GM06990 (cell line): Measurements from ENCODE around the gene EIF4ENIF1.

ENCODE experiments used
- DNase-seq: peaks from one replicate; pipeline ENCODE4 v3.0.0-alpha.2; 2011; ENCODE audit not compliant: insufficient read length; ENCODE audit errors: extremely low read depth
- H3K27me3 ChIP-seq: replicated peaks from 2 replicates; pipeline ENCODE4 v1.6.0; 2011; ENCODE audit warnings: low read length; ENCODE audit not compliant: control insufficient read depth, insufficient read depth
- H3K36me3 ChIP-seq: 2 replicates; pipeline ENCODE4 v1.5.1; 2011; ENCODE audit warnings: low read length; ENCODE audit not compliant: control insufficient read depth, insufficient read depth
- H3K4me3 ChIP-seq: replicated peaks from 2 replicates; pipeline ENCODE4 v1.5.1; 2011; ENCODE audit warnings: low read depth, mild to moderate bottlenecking, control low read depth, low read length
- TF ChIP-seq, protein P1 (sequence below): IDR thresholded peaks from 2 replicates; pipeline ENCODE4 v1.5.1; 2011; ENCODE audit warnings: low read length, control low read depth, mild to moderate bottlenecking, inconsistent platforms; ENCODE audit not compliant: insufficient read depth, poor library complexity, severe bottlenecking

The EIF4ENIF1 gene

DNA sequence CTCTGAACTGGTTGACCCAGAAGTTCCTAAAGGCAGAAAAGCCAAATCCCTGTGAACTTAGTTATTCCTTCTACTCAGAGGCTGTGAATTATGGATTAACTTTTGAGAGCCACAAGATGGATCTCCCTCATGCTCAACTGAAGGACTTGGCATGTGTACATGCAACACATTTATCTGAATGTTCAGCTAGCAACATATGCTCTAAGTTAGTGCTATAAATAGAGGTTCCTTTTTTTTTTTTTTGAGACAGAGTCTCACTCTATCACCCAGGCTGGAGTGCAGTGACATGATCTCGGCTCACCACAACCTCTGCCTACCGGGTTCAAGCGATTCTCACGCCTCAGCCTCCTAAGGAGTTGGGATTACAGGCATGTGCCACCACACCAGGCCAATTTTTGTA lies 40.1 kb downstream of the EIF4ENIF1 start:
- H3K36me3 ChIP-seq = peaks cover 16% of the 10 kb centered on the region
- H3K4me3 ChIP-seq = no peak overlapping the region
- no peak for DNase-seq
- TF ChIP-seq, protein P1, sequence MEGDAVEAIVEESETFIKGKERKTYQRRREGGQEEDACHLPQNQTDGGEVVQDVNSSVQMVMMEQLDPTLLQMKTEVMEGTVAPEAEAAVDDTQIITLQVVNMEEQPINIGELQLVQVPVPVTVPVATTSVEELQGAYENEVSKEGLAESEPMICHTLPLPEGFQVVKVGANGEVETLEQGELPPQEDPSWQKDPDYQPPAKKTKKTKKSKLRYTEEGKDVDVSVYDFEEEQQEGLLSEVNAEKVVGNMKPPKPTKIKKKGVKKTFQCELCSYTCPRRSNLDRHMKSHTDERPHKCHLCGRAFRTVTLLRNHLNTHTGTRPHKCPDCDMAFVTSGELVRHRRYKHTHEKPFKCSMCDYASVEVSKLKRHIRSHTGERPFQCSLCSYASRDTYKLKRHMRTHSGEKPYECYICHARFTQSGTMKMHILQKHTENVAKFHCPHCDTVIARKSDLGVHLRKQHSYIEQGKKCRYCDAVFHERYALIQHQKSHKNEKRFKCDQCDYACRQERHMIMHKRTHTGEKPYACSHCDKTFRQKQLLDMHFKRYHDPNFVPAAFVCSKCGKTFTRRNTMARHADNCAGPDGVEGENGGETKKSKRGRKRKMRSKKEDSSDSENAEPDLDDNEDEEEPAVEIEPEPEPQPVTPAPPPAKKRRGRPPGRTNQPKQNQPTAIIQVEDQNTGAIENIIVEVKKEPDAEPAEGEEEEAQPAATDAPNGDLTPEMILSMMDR = no peak
- no peaks in the 10 kb centered on the region for H3K27me3 ChIP-seq

DNA sequence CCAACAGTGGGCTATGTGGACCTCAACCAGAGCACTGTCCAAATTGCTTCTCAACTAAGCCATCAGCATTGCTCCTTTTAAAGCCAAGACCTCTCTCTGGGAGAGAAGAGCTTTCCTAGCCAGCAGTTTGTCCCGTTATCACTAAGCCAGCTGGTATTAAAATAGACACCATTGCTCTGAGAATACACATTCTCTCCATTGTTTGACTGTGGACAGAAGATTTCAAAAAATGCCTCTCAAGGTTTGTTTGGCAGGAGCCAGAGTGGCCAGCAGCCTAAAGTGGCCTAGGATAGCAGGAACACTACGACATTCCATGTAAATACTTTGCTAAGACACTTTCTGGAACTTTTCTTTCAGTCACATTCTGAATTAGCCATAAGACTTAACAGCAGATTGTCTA lies 41.3 kb downstream of the EIF4ENIF1 start:
- TF ChIP-seq, protein P1 = no peak
- DNase-seq = no peak
- H3K27me3 ChIP-seq = no peaks in the 10 kb centered on the region
- peaks cover 18% of the 10 kb centered on the region for H3K36me3 ChIP-seq
- H3K4me3 ChIP-seq = no peak overlapping the region

DNA sequence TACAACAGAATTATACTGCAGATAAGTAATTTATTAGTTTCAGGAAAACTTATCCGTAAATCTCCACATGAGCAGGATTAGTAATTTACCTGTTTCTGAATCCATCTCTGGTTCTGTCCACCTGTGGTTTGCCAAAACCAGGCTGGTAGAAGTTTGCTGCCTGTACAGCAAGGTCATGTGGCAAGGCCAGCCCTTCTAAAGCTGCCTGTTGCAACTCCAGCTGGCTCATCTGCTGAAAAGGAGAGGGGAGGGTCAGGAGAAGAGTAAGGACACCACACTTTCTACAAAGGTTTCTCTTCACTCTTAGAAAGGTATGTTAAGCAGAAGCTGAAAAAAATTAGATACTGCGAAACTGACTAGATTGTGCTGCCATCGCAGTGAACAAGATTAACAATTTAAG lies 42.3 kb downstream of the EIF4ENIF1 start:
- TF ChIP-seq, protein P1 = no peak
- no peak for DNase-seq
- H3K27me3 ChIP-seq = no peaks in the 10 kb centered on the region
- no peak overlapping the region for H3K4me3 ChIP-seq
- peaks cover 25% of the 10 kb centered on the region for H3K36me3 ChIP-seq

DNA sequence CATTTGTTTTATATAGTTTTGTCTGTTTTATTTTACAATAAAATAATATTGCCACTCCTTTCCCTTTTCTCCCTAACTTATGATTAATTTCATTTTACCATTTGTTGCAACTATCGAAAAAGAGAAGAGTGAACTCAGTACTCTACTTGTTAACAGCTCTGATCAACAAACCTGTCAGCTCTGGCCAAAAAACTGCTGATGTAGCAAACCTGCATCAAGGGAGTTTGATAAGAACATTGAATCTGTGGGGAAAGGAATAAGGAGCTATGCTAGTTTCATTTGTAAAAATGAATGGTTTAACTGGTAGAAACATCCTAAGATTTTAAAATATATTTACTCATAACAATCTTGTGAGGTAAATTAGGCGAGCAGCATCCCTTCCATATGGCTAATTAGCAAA lies 42.9 kb downstream of the EIF4ENIF1 start:
- TF ChIP-seq, protein P1 = no peak
- H3K36me3 ChIP-seq = peaks cover 27% of the 10 kb centered on the region
- no peaks in the 10 kb centered on the region for H3K27me3 ChIP-seq
- DNase-seq = no peak
- H3K4me3 ChIP-seq = no peak overlapping the region

DNA sequence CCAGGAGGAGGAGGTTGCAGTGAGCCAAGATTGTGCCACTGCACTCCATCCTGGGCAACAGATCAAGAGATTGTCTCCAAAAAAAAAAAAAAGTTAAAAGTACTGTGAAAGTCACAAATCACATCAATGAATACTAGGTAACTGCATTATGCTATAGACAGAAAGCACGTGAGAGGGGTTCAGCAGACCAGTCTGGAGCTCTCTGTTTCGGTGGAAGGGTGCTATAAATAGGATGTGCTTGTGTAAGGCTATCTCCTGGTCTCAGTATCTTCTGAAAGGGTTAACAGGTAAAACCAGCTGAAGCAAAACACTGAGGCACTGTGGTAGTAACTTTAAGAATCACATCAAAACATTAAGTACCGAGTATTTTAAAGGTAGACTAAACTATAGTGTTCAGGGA lies 43.4 kb downstream of the EIF4ENIF1 start:
- Histone ChIP-seq H3K27me3 (no peaks in the 10 kb centered on the region), H3K36me3 (peaks cover 30% of the 10 kb centered on the region), H3K4me3 (no peak overlapping the region)
- TF ChIP-seq, protein P1 = no peak
- DNase-seq = no peak

DNA sequence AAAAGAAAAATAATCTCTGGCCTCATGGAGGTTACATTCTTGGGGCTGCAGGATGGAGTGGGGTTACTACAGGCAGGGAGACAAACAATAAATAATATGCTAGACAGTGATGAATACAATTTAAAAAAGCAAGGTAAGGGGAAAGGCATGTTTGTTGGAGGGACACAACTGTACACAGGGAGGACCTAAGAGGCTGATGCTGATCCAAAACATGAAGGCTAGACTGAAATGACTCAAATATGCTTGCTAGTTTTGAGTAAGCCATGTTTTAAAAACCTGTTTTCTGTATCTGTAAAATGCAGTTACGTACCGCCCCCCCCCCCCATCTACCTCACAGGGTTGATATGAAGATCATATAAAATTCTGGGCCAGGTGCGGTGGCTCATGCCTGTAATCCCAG lies 44.0 kb downstream of the EIF4ENIF1 start:
- TF ChIP-seq, protein P1 = no peak
- Histone ChIP-seq H3K36me3 (peaks cover 32% of the 10 kb centered on the region), H3K4me3 (no peak overlapping the region), H3K27me3 (no peaks in the 10 kb centered on the region)
- DNase-seq = no peak
